ENCODE measurements around the gene LRCH1. TPM values are rescaled to one million over a fixed set of nuclear protein-coding genes. Genes with fewer than 3 reads are reported as not detected.

The LRCH1 gene
- total and polyA plus RNA-seq, 2 donors from 2014 or later, result 10.2 to 39.0 TPM

DNA sequence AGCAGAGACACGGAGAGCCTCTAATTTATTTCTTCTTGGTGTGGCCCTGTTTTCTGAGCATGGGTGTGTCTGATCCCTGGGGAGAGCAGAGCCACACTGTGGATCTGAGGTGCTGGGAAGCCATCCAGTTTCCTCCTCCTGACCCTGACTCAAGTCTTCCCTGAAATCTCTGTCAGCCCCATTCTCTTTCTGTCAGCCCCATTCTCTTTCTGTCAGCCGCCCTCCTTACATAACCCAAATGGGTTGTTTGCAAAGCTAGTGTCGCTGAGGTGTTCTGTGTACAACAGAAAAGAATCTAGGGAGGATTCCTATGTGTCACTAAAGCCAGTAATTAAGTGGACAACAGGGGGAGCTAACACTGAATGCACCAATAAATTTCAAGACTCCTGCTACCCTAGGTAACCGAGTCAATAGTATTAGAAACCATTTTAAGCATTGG lies 50.2 kb downstream of the LRCH1 start:
- H3K4me1 ChIP-seq (ENCODE audit: control insufficient read depth in 2 of 3, insufficient read depth in 2 of 3, low read depth in 1 of 3, low read length in 3 of 3), result peaks cover 5 to 77% (median 37%) of the 10 kb centered on the region in 3 donors

GRCh38 chr13:46604226-46604990 lies 51.4 kb downstream of the LRCH1 start:
- peaks cover 10 to 75% (median 45%) of the 10 kb centered on the region in 3 donors for H3K4me1 ChIP-seq (ENCODE audit: control insufficient read depth in 2 of 3, insufficient read depth in 2 of 3, low read depth in 1 of 3, low read length in 3 of 3)
- H3K9ac ChIP-seq (ENCODE audit: low read length in 3 of 3), result no peak overlapping the region
- intact Hi-C loops (cut with DNase I), result no loop called here
- no peaks in the 10 kb centered on the region for H3K9me3 ChIP-seq (ENCODE audit: control insufficient read depth in 2 of 3, insufficient read depth in 1 of 3, low read length in 3 of 3)
- no peak overlapping the region for H3K4me3 ChIP-seq (ENCODE audit: low read length in 3 of 3)
- no peak for TF ChIP-seq CTCF (IDR thresholded peaks at IDR 0.05; ENCODE audit: borderline replicate concordance, extremely low read depth, insufficient read depth)
- DNase-seq, result no peak
- H3K36me3 ChIP-seq (ENCODE audit: control insufficient read depth in 2 of 3, insufficient read depth in 3 of 3, low read length in 3 of 3), result no peaks in the 10 kb centered on the region
- FAIRE-seq, result no peak
- peak overlapping the region; percentile 28 to 81 for H3K27ac ChIP-seq (ENCODE audit: low read depth in 2 of 2, low read length in 2 of 2)
- no peaks in the 10 kb centered on the region for H3K27me3 ChIP-seq (ENCODE audit: control insufficient read depth, insufficient read depth, low read length)

More for the DNA sequence above, 50.2 kb downstream of the LRCH1 start:
- Histone ChIP-seq H3K27ac (ENCODE audit: low read depth in 2 of 2, low read length in 2 of 2) (no peak overlapping the region), H3K4me3 (ENCODE audit: low read length in 3 of 3) (no peak overlapping the region), H3K36me3 (ENCODE audit: control insufficient read depth in 2 of 3, insufficient read depth in 3 of 3, low read length in 3 of 3) (no peaks in the 10 kb centered on the region), H3K27me3 (ENCODE audit: control insufficient read depth, insufficient read depth, low read length) (no peaks in the 10 kb centered on the region), H3K9ac (ENCODE audit: low read length in 3 of 3) (no peak overlapping the region), H3K9me3 (ENCODE audit: control insufficient read depth in 2 of 3, insufficient read depth in 1 of 3, low read length in 3 of 3) (no peaks in the 10 kb centered on the region)
- DNase-seq (no peak), FAIRE-seq (no peak)
- intact Hi-C loops (cut with DNase I), result no loop called here
- peak; percentile 19 for TF ChIP-seq CTCF (IDR thresholded peaks at IDR 0.05; ENCODE audit: borderline replicate concordance, extremely low read depth, insufficient read depth)

- intact Hi-C loops (cut with DNase I), result no loop called here
- Histone ChIP-seq H3K27ac (ENCODE audit: low read depth in 2 of 2, low read length in 2 of 2) (peak overlapping the region; percentile 28 to 81), H3K9me3 (ENCODE audit: control insufficient read depth in 2 of 3, insufficient read depth in 1 of 3, low read length in 3 of 3) (no peaks in the 10 kb centered on the region), H3K27me3 (ENCODE audit: control insufficient read depth, insufficient read depth, low read length) (no peaks in the 10 kb centered on the region), H3K4me3 (ENCODE audit: low read length in 3 of 3) (no peak overlapping the region), H3K9ac (ENCODE audit: low read length in 3 of 3) (no peak overlapping the region), H3K36me3 (ENCODE audit: control insufficient read depth in 2 of 3, insufficient read depth in 3 of 3, low read length in 3 of 3) (no peaks in the 10 kb centered on the region), H3K4me1 (ENCODE audit: control insufficient read depth in 2 of 3, insufficient read depth in 2 of 3, low read depth in 1 of 3, low read length in 3 of 3) (peaks cover 10 to 71% (median 45%) of the 10 kb centered on the region in 3 donors)
- no peak for TF ChIP-seq CTCF (IDR thresholded peaks at IDR 0.05; ENCODE audit: borderline replicate concordance, extremely low read depth, insufficient read depth)
- DNase-seq (no peak), FAIRE-seq (no peak)
These were observed 52.3 kb downstream of the LRCH1 start for GRCh38 chr13:46605076-46605824.

All from kidney (tissue), 14 donors.